Suppressor macrophage treated with lipopolysaccharide for 4 hours (primary cell): ENCODE results near the gene MSL1.

Experiments
- DNase-seq: peaks from one replicate; pipeline ENCODE4 v3.0.0-alpha.2; 2020

MSL1 gene, protein sequence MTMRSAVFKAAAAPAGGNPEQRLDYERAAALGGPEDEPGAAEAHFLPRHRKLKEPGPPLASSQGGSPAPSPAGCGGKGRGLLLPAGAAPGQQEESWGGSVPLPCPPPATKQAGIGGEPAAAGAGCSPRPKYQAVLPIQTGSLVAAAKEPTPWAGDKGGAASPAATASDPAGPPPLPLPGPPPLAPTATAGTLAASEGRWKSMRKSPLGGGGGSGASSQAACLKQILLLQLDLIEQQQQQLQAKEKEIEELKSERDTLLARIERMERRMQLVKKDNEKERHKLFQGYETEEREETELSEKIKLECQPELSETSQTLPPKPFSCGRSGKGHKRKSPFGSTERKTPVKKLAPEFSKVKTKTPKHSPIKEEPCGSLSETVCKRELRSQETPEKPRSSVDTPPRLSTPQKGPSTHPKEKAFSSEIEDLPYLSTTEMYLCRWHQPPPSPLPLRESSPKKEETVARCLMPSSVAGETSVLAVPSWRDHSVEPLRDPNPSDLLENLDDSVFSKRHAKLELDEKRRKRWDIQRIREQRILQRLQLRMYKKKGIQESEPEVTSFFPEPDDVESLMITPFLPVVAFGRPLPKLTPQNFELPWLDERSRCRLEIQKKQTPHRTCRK

GRCh38 chr17:40121181-40122135 is at the start of gene MSL1:
TSS of gene MSL1 (plus strand) at chr17:40121971. CDS start at chr17:40122613, 642 bp downstream.
- DNase-seq: peak; percentile 88

DNA sequence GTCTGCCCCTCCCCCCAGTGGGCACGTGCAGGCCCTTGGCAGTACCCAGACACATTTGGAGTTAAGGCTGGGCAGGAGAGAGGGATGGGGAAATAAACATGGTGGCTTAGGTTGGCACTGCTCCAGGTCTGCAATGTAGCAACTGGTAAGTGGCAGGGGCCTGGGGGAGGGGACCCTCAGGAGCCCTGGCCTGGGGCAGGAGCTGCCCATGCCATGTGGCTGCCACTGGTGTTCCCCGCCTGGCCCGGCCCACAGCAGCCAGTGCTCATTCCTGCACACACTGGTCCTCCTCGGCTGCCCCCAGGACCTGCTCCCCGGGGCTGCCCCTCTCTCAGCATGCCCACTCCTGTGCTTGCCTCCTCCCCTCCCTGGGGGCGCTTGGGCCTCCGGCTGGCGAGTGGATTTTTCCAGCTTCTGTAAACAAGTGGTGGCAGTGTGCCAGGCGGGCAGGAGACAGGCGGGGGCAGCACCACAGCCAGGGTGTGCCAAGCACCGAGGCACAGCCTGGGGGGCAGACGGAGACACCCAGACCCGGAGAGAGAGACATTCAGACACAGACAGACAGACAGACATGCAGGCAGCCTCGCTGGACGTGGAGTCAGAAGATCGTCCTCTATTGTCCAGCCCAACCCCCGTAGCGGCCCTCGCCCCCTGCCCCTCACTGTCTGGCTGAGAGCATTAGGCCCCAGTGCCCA is 49.6 kb upstream of the MSL1 start:
- peak; percentile 22 for DNase-seq

- DNase-seq: no peak
These were observed 48.9 kb upstream of the MSL1 start for GRCh38 chr17:40072735-40073346.

DNA sequence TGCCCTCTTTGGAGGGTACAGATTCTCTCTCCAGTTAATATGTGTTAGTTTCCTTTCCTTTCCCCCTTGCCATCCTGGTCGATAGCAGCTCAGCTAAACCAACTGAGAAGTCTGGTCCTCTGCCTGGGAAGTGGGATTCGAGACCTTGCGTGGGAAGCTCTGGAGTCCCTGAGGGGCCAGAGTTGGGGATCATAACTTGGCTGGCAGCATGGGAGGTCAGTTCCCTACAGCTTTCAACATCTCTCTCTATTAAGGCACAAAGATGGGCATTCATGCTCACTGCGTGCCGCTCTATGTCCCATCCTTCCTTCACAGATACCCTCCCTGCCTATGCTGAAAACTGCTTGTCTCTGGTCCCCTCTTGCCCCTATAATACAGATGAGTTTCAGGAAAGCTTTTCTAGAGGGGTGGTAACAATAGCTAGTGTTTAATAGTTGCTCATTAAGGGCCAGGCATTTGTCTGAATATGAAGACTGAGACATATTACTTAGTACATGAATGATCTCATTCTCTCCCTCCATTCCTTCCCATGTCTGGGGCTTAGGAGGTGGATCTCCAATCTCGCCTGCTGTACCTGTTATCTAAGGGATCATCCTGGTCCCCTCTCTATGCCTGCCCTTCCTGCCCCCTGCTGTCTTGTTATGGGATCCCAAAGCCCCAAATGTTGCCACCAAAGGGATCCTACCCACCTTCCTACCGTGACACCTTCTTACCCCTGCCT is 48.2 kb upstream of the MSL1 start:
- no peak for DNase-seq

DNA sequence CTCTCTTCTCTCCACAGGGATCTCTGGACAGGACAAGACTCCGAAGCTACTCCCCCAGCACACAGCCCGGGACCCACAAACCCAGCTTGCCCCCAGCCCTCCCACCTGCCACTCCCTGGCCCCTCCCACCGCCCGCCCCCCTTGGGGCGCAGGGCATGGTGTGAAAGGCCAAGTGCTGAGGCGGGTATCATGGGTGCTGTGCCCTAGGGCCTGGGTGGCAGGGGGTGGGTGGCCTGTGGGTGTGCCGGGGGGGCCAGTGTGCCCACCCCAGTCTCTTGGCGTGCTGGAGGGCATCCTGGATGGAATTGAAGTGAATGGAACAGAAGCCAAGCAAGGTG is 47.6 kb upstream of the MSL1 start:
- DNase-seq: no peak

DNA sequence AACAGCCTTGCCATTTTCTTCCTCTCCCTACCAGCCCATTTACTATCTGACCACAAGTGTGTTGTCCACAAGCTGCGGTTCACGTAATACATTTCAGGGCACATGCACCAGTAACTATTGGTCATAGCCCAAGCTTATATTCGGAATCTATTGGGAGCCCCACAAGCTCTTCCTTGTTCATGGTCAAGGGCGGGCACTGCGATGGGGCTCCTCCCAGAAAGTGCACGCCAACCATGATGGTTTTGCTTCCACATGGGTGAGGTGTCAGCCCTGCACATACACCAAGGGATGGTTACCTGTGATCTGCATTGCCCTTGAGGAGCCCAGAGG is 46.9 kb upstream of the MSL1 start:
- no peak for DNase-seq

DNA sequence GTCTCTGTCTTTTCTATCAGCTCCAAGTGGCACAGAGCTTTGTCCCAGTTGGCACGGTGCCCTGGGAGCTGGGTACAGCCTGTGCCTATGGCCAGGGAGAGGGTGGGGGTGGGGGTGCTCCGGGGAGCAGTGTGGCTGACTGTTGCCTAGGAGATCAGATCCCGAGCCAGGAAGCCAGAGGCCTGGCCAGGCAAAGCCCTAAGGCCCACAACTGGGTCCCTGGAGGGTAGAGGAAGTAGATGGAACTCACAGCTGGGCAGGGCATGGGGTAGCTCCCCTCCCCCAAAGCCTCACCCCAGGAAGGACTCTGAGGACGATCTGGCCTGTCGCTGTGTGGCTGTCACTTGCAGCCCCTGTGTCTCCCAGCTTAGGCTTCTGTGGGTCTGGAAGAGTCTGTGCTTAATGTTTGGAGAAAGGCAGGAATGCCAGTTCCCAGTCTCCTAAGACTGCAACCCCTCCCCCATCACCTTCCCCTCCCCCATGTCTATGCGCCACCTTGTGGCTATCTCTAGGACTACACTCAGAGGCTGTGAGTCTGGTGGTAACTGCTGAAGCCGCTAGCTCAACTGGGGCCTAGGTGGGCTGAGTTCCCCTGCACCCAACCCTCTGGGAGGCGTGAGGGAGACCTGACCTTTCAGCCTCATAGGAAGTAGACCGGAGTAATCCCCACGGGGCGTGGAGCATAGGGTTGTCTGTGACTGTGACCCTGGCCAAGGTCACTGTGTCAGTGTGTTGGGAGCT is 46.4 kb upstream of the MSL1 start:
- DNase-seq: peak; percentile 79

GRCh38 chr17:40075942-40076498 is 45.8 kb upstream of the MSL1 start:
- no peak for DNase-seq

DNA sequence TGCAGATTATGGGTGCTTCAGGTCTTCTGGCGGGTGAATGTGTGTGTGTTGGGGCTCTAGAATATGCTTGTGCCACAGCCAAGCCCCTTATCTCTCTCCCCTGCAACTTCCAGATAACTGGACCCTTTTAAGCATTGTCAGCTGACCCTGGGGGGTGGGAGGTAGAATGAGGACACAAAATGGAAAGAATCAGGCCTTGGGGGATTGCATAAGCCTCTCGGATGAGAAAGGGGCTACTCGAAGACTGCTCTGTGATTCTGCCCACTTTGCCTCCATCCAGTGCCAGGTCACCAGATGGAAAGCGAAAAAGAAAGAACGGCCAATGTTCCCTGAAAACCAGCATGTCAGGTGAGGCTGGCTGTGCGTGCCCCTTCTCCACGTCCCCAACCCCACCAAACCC is 45.2 kb upstream of the MSL1 start:
- DNase-seq: no peak

DNA sequence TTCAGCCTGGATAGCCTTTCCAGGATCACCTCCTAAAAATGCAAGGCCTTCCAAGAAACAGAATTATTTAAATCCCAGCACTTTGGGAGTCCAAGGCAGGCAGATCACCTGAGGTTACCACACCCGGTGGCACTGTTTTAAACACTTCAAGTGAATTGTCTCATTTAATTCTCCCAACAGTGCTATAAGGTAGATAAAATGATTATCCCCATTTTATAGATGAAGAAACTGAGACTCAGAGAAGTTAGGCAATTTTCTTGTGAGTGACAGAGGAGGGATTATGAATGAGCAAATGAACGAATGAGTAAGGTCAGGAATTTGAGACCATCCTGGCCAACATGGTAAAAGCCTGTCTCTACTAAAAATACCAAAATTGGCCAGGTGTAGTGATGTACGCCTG is 42.2 kb upstream of the MSL1 start:
- DNase-seq: no peak

GRCh38 chr17:40084477-40084876 is 37.3 kb upstream of the MSL1 start:
- no peak for DNase-seq

- DNase-seq: peak; percentile 68
These were observed 35.4 kb upstream of the MSL1 start for GRCh38 chr17:40086150-40087044.

GRCh38 chr17:40087049-40087794 is 34.5 kb upstream of the MSL1 start:
- DNase-seq: no peak

- DNase-seq: no peak
These were observed 33.7 kb upstream of the MSL1 start for GRCh38 chr17:40087903-40088718.

GRCh38 chr17:40089077-40089895 is 32.5 kb upstream of the MSL1 start:
- DNase-seq: no peak

GRCh38 chr17:40090237-40091119 is 31.3 kb upstream of the MSL1 start:
- no peak for DNase-seq
